Bronchial epithelial cell (primary cell): ENCODE measurements around the gene BUB1. TPM values are rescaled to one million over a fixed set of nuclear protein-coding genes. Genes with fewer than 3 reads are reported as not detected.
"Not testable (repeated sequence)": the region's sequence is repeated elsewhere in the genome, so short reads cannot be mapped to it uniquely, and the experiment has no call there.

Source experiments
- DNase-seq: peaks from one replicate; pipeline ENCODE4 v3.0.0-alpha.2; 2010; ENCODE audit warnings: low read depth
- FAIRE-seq: peaks from 2 replicates; lab custom pipeline; 2011; peaks lifted over from hg19 to GRCh38; lab: Jason Lieb, UNC
- H3K27me3 ChIP-seq: 2 replicates; pipeline ENCODE4 v1.5.1; 2011; ENCODE audit warnings: low read length; ENCODE audit not compliant: control insufficient read depth, insufficient read depth
- H3K36me3 ChIP-seq: 2 replicates; pipeline ENCODE4 v1.5.1; 2011; ENCODE audit warnings: low read length; ENCODE audit not compliant: control insufficient read depth, insufficient read depth
- H3K4me3 ChIP-seq: 2 replicates; pipeline ENCODE4 v1.5.1; 2011; ENCODE audit warnings: mild to moderate bottlenecking, low read depth, low read length, control low read depth
- total RNA-seq: library from RNA; depleted of rRNA; stranded (reverse); fragments of >200 nt; gene quantifications from 2 replicates; pipeline ENCODE4 v1.2.1, GENCODE V29; 2014
- TF ChIP-seq, protein P1 (sequence below): IDR thresholded peaks from 2 replicates; pipeline ENCODE4 v1.5.1; 2011; ENCODE audit warnings: mild to moderate bottlenecking, moderate library complexity, low read length, control low read depth, inconsistent platforms; ENCODE audit not compliant: insufficient read depth, severe bottlenecking

Gene BUB1
- total RNA-seq, 1 donor from 2014 or later = 1.3 TPM

DNA sequence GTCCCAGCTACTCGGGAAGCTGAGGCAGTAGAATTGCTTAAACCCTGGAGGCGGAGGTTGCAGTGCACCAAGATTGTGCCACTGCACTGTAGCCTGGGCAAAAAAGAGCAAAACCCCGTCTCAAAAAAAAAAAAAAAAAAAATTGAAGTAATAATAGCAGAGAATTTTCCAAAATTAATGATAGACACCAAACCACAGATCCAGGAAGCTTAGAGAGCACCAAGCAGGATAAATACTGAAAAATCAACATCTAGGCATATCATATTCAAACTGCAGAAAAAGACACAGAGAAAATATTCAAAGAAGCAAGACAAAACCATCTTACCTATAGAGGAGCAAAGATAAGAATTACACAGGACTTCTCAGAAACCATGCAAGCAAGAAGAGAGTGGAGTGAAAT is 33.5 kb downstream of the BUB1 start:
- Histone ChIP-seq H3K36me3 (no peaks in the 10 kb centered on the region), H3K27me3 (no peaks in the 10 kb centered on the region), H3K4me3 (no peak overlapping the region)
- no peak for DNase-seq
- FAIRE-seq = no peak
- TF ChIP-seq, protein P1, sequence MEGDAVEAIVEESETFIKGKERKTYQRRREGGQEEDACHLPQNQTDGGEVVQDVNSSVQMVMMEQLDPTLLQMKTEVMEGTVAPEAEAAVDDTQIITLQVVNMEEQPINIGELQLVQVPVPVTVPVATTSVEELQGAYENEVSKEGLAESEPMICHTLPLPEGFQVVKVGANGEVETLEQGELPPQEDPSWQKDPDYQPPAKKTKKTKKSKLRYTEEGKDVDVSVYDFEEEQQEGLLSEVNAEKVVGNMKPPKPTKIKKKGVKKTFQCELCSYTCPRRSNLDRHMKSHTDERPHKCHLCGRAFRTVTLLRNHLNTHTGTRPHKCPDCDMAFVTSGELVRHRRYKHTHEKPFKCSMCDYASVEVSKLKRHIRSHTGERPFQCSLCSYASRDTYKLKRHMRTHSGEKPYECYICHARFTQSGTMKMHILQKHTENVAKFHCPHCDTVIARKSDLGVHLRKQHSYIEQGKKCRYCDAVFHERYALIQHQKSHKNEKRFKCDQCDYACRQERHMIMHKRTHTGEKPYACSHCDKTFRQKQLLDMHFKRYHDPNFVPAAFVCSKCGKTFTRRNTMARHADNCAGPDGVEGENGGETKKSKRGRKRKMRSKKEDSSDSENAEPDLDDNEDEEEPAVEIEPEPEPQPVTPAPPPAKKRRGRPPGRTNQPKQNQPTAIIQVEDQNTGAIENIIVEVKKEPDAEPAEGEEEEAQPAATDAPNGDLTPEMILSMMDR = no peak

DNA sequence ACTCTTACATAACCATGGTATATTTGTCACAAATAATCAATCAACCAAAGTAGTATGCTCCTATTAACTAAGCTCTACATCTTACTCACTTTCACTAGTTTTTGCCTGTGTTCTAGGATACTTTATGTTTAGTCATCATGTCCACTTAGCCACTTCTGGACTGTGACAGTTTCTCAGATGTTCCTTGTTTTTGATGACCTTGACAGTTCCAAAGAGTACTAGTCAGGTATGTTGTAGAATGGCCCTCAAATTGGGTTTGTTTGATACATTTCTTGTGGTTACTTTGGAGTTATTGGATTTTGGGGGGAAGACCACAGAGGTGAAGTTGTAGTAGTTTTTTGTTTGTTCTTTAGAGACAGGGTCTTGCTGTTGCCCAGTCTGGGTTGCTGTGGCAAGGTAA is 35.5 kb downstream of the BUB1 start:
- TF ChIP-seq, protein P1 = no peak
- FAIRE-seq = no peak
- DNase-seq = no peak
- H3K36me3 ChIP-seq = no peaks in the 10 kb centered on the region
- no peak overlapping the region for H3K4me3 ChIP-seq
- H3K27me3 ChIP-seq = no peaks in the 10 kb centered on the region

DNA sequence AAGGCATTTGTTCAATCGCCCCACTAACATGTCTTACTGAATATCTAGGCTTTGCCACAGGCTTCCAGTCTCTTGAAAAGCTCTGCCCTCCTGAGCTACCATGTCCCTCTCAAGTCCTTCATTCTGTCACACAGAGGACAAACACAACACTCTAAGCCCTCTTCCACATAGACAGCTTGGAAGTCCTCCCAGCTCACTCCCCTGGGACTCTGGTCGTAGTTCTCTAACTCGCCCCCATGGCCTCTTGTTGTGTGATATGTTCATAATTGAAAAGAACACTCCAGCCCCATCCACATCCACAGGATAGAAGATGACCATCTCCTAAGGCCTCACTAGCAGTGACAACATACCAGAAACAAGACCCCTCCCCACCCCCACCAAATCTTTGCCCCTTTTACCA is 37.9 kb downstream of the BUB1 start:
- Histone ChIP-seq H3K4me3 (no peak overlapping the region), H3K36me3 (no peaks in the 10 kb centered on the region), H3K27me3 (no peaks in the 10 kb centered on the region)
- FAIRE-seq (no peak), DNase-seq (no peak)
- TF ChIP-seq, protein P1 = no peak

DNA sequence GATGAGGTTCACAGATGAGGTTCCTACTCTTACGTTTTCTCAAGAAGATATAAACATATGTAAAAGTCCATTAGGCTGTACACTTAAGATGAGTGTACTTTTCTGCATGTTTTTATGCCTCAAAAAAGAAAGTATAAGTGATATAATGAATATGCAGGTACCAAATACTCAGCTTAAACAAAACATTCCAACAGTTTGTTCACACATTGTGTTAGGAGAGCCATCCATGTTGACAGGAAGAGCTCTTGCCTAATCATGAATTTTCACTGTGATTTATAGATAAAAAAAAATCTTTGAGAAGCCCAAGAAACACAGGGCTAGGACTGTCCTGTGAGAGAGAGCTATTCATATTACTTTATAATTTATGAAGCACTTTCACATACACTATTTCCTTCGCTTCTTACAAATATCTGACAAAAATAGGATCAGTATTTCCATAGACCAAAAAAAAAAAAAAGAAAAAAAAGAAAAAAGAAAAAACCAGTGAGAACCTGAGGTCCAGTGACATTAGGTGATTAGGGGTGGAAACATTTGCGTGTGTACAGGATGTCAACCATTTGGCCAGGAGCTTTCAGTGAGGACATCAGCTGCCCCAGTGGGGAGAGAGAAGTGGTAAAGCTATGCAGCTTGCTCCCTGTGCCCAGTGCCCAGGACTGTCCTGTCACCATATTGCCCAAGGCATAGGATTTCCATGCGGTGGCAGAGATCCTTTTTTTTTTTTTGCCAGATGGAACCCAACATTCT is 38.7 kb downstream of the BUB1 start:
- FAIRE-seq (no peak), DNase-seq (no peak)
- no peaks in the 10 kb centered on the region for H3K36me3 ChIP-seq
- TF ChIP-seq, protein P1 = no peak
- H3K4me3 ChIP-seq = no peak overlapping the region
- H3K27me3 ChIP-seq = no peaks in the 10 kb centered on the region

DNA sequence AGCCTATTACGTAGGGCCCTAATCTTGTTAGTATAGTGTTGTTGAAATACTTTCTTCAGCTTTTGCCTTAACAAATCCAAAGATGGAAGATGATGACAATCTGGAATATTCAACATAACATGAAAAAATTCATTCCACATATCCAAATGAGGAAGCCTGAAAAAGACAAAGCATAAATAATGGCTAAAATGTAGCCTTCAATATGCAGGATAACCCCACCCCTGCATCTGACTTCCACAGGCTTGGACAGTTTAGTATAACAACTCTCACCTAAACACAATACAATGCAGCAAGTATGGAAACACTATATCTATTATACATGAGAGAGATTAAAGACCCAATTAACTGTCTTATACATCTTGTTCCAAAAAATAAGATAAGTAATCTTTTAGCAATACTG is 39.9 kb downstream of the BUB1 start:
- Histone ChIP-seq H3K36me3 (no peaks in the 10 kb centered on the region), H3K27me3 (no peaks in the 10 kb centered on the region), H3K4me3 (no peak overlapping the region)
- DNase-seq (no peak), FAIRE-seq (no peak)
- TF ChIP-seq, protein P1 = no peak

DNA sequence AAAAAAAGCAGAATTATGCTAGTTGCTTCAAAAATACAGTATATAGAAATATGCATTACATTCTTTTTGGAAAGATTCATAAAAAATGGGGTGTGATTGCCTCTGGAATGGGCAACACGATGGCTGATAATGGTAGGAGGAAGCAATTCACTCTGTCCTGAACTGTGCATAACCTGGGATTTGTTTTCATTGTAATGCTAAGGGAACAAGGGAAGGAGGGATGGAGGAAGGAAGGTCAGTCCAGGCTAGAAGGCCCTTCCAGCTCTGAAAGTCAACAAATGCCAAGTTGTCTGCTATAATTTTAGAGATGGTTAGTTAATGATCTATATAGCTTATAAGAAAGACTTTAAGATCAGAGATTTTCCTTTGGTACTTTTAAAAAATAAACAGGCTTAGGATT is 40.8 kb downstream of the BUB1 start:
- H3K36me3 ChIP-seq = no peaks in the 10 kb centered on the region
- TF ChIP-seq, protein P1 = no peak
- H3K4me3 ChIP-seq = no peak overlapping the region
- H3K27me3 ChIP-seq = no peaks in the 10 kb centered on the region
- DNase-seq (no peak), FAIRE-seq (no peak)

DNA sequence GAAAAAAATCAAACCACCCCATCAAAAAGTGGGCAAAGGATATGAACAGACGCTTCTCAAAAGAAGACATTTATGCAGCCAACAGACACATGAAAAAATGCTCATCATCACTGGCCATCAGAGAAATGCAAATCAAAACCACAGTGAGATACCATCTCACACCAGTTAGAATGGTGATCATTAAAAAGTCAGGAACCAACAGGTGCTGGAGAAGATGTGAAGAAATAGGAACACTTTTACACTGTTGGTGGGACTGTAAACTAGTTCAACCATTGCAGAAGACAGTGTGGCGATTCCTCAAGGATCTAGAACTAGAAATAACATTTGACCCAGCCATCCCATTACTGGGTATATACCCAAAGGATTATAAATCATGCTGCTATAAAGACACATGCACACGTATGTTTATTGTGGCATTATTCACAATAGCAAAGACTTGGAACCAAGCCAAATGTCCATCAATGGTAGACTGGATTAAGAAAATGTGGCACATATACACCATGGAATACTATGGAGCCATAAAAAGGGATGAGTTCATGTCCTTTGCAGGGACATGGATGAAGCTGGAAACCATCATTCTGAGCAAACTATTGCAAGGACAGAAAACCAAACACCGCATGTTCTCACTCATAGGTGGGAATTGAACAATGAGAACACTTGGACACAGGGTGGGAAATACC is 41.8 kb downstream of the BUB1 start:
- H3K27me3 ChIP-seq, H3K4me3 ChIP-seq, FAIRE-seq, DNase-seq, H3K36me3 ChIP-seq: not testable (repeated sequence)

DNA sequence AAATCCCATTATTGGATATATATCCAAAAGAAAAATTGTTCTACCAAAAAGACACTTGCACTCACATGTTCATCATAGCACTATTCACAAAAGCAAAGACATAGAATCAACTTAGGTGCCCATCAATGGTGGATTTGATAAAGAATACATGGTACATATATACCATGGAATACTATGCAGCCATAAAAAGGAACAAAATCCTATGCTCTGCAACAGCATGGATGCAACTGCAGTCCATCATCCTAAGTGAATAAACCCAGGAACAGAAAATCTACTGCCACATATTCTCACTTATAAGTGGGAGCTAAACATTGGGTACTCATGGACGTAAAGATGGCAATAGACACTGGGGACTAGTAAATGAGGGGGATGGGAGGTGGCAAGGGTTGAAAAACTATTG is 50.5 kb downstream of the BUB1 start:
- DNase-seq, H3K4me3 ChIP-seq, H3K27me3 ChIP-seq, H3K36me3 ChIP-seq, FAIRE-seq: not testable (repeated sequence)
